Measurements from ENCODE around the gene MEP1B. TPM values are rescaled to one million over a fixed set of nuclear protein-coding genes. Genes with fewer than 3 reads are reported as not detected.
A peak's percentile ranks its signal among the peaks of the same experiment; 100 is the strongest.
"Not testable (repeated sequence)": the region's sequence is repeated elsewhere in the genome, so short reads cannot be mapped to it uniquely, and the experiment has no call there.

MEP1B gene
- polyA plus RNA-seq, 4 donors = 0.47 to 102 (median 57.2) TPM

DNA sequence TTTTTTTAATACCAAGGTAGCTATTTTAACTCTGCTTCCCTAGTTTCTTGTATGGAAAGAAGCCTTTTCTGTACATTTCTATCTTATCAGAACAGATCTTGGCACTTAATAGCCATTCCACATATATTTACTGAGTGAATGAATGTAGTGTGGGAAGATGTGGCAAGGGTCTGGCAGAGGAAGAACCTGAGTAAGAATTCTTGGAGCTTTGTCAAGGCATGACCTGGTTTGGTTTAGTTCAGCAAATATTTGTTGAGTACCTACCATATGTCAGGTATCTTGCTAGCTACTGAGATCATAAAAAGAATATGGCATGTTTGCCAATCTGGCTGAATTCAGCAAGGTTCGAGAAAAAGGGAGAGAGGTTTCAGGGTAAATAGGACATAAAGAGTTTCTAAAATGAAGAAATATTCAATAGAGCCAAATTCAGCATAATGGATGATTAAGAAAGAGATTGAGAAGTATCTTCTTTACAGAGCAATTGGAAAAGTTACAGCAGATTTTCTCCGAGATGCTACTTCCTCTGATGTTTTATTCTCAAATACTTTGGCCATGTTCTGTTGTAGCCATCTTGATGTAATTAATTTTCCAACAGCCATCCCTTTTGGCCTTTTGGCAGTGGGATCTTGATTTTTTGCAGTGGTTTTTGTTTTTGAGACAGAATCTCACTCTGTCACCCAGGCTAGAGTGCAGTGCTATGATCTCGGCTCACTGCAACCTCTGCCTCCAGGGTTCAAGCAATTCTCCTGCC is 21.7 kb upstream of the MEP1B start:
- FAIRE-seq (no peak), DNase-seq (no peak)
- Histone ChIP-seq H3K27ac (ENCODE audit: low read depth in 1 of 3, low read length in 2 of 3) (no peak overlapping the region), H3K27me3 (ENCODE audit: control insufficient read depth in 3 of 3, insufficient read depth in 3 of 3, low read length in 3 of 3) (no peaks in the 10 kb centered on the region), H3K4me3 (ENCODE audit: low read depth in 1 of 3, low read length in 3 of 3) (no peak overlapping the region), H3K9me3 (ENCODE audit: control insufficient read depth in 2 of 2, insufficient read depth in 1 of 2, low read depth in 1 of 2, low read length in 1 of 2) (no peaks in the 10 kb centered on the region), H3K36me3 (ENCODE audit: control insufficient read depth in 3 of 3, insufficient read depth in 2 of 3, low read depth in 1 of 3, low read length in 3 of 3) (no peaks in the 10 kb centered on the region), H3K4me1 (ENCODE audit: control insufficient read depth in 3 of 3, insufficient read depth in 2 of 3, low read depth in 1 of 3, low read length in 2 of 3) (no peaks in the 10 kb centered on the region)
- 78 to 84% (median 83%) methylated on average over 3 of the region's 3 CpGs for WGBS, 3 donors

GRCh38 chr18:32173654-32174053 is 16.2 kb upstream of the MEP1B start:
- WGBS, 3 donors = 73 to 78% (median 76%) methylated on average over 3 of the region's 3 CpGs
- no peaks in the 10 kb centered on the region for H3K27me3 ChIP-seq (ENCODE audit: control insufficient read depth in 3 of 3, insufficient read depth in 3 of 3, low read length in 3 of 3)
- no peaks in the 10 kb centered on the region for H3K36me3 ChIP-seq (ENCODE audit: control insufficient read depth in 3 of 3, insufficient read depth in 2 of 3, low read depth in 1 of 3, low read length in 3 of 3)
- FAIRE-seq (no peak), DNase-seq (no peak)
- H3K9me3 ChIP-seq (ENCODE audit: control insufficient read depth in 2 of 2, insufficient read depth in 1 of 2, low read depth in 1 of 2, low read length in 1 of 2) = no peaks in the 10 kb centered on the region
- H3K27ac ChIP-seq (ENCODE audit: low read depth in 1 of 3, low read length in 2 of 3) = no peak overlapping the region
- no peak overlapping the region for H3K4me3 ChIP-seq (ENCODE audit: low read depth in 1 of 3, low read length in 3 of 3)
- H3K4me1 ChIP-seq (ENCODE audit: control insufficient read depth in 3 of 3, insufficient read depth in 2 of 3, low read depth in 1 of 3, low read length in 2 of 3) = no peaks in the 10 kb centered on the region

- Histone ChIP-seq H3K4me1 (ENCODE audit: control insufficient read depth in 3 of 3, insufficient read depth in 2 of 3, low read depth in 1 of 3, low read length in 2 of 3) (no peaks in the 10 kb centered on the region), H3K36me3 (ENCODE audit: control insufficient read depth in 3 of 3, insufficient read depth in 2 of 3, low read depth in 1 of 3, low read length in 3 of 3) (no peaks in the 10 kb centered on the region), H3K27ac (ENCODE audit: low read depth in 1 of 3, low read length in 2 of 3) (no peak overlapping the region), H3K4me3 (ENCODE audit: low read depth in 1 of 3, low read length in 3 of 3) (no peak overlapping the region), H3K9me3 (ENCODE audit: control insufficient read depth in 2 of 2, insufficient read depth in 1 of 2, low read depth in 1 of 2, low read length in 1 of 2) (no peaks in the 10 kb centered on the region), H3K27me3 (ENCODE audit: control insufficient read depth in 3 of 3, insufficient read depth in 3 of 3, low read length in 3 of 3) (no peaks in the 10 kb centered on the region)
- 86 to 95% (median 94%) methylated on average over 7 of the region's 7 CpGs for WGBS, 3 donors
- FAIRE-seq (no peak), DNase-seq (no peak)
Measured at GRCh38 chr18:32174719-32175118, 15.1 kb upstream of the MEP1B start.

GRCh38 chr18:32175265-32175664 is 14.6 kb upstream of the MEP1B start:
- WGBS, 3 donors = 75 to 100% (median 94%) methylated on average over 1 of the region's 1 CpG
- FAIRE-seq (peak; percentile 23), DNase-seq (no peak)
- Histone ChIP-seq H3K9me3 (ENCODE audit: control insufficient read depth in 2 of 2, insufficient read depth in 1 of 2, low read depth in 1 of 2, low read length in 1 of 2) (no peaks in the 10 kb centered on the region), H3K4me1 (ENCODE audit: control insufficient read depth in 3 of 3, insufficient read depth in 2 of 3, low read depth in 1 of 3, low read length in 2 of 3) (no peaks in the 10 kb centered on the region), H3K27me3 (ENCODE audit: control insufficient read depth in 3 of 3, insufficient read depth in 3 of 3, low read length in 3 of 3) (no peaks in the 10 kb centered on the region), H3K4me3 (ENCODE audit: low read depth in 1 of 3, low read length in 3 of 3) (no peak overlapping the region), H3K36me3 (ENCODE audit: control insufficient read depth in 3 of 3, insufficient read depth in 2 of 3, low read depth in 1 of 3, low read length in 3 of 3) (no peaks in the 10 kb centered on the region), H3K27ac (ENCODE audit: low read depth in 1 of 3, low read length in 2 of 3) (no peak overlapping the region)

- not testable (repeated sequence) for H3K4me1 ChIP-seq (ENCODE audit: control insufficient read depth in 3 of 3, insufficient read depth in 2 of 3, low read depth in 1 of 3, low read length in 2 of 3); H3K27me3 ChIP-seq (ENCODE audit: control insufficient read depth in 3 of 3, insufficient read depth in 3 of 3, low read length in 3 of 3); H3K4me3 ChIP-seq (ENCODE audit: low read depth in 1 of 3, low read length in 3 of 3); DNase-seq; FAIRE-seq; H3K9me3 ChIP-seq (ENCODE audit: control insufficient read depth in 2 of 2, insufficient read depth in 1 of 2, low read depth in 1 of 2, low read length in 1 of 2); H3K36me3 ChIP-seq (ENCODE audit: control insufficient read depth in 3 of 3, insufficient read depth in 2 of 3, low read depth in 1 of 3, low read length in 3 of 3); H3K27ac ChIP-seq (ENCODE audit: low read depth in 1 of 3, low read length in 2 of 3)
- 89 to 97% (median 94%) methylated on average over 1 of the region's 1 CpG for WGBS, 3 donors
Measured at GRCh38 chr18:32176745-32177144, 13.1 kb upstream of the MEP1B start.

GRCh38 chr18:32177530-32177929 is 12.3 kb upstream of the MEP1B start:
- DNase-seq = no peak
- no peaks in the 10 kb centered on the region for H3K36me3 ChIP-seq (ENCODE audit: control insufficient read depth in 3 of 3, insufficient read depth in 2 of 3, low read depth in 1 of 3, low read length in 3 of 3)
- no peaks in the 10 kb centered on the region for H3K4me1 ChIP-seq (ENCODE audit: control insufficient read depth in 3 of 3, insufficient read depth in 2 of 3, low read depth in 1 of 3, low read length in 2 of 3)
- no peak overlapping the region for H3K4me3 ChIP-seq (ENCODE audit: low read depth in 1 of 3, low read length in 3 of 3)
- H3K27ac ChIP-seq (ENCODE audit: low read depth in 1 of 3, low read length in 2 of 3) = no peak overlapping the region
- FAIRE-seq = no peak
- WGBS, 3 donors = 67 to 80% (median 71%) methylated on average over 3 of the region's 3 CpGs
- no peaks in the 10 kb centered on the region for H3K9me3 ChIP-seq (ENCODE audit: control insufficient read depth in 2 of 2, insufficient read depth in 1 of 2, low read depth in 1 of 2, low read length in 1 of 2)
- no peaks in the 10 kb centered on the region for H3K27me3 ChIP-seq (ENCODE audit: control insufficient read depth in 3 of 3, insufficient read depth in 3 of 3, low read length in 3 of 3)

- Histone ChIP-seq H3K36me3 (ENCODE audit: control insufficient read depth in 3 of 3, insufficient read depth in 2 of 3, low read depth in 1 of 3, low read length in 3 of 3) (no peaks in the 10 kb centered on the region), H3K27me3 (ENCODE audit: control insufficient read depth in 3 of 3, insufficient read depth in 3 of 3, low read length in 3 of 3) (no peaks in the 10 kb centered on the region), H3K9me3 (ENCODE audit: control insufficient read depth in 2 of 2, insufficient read depth in 1 of 2, low read depth in 1 of 2, low read length in 1 of 2) (peaks cover 0 to 9% of the 10 kb centered on the region in 2 donors), H3K27ac (ENCODE audit: low read depth in 1 of 3, low read length in 2 of 3) (no peak overlapping the region), H3K4me3 (ENCODE audit: low read depth in 1 of 3, low read length in 3 of 3) (no peak overlapping the region), H3K4me1 (ENCODE audit: control insufficient read depth in 3 of 3, insufficient read depth in 2 of 3, low read depth in 1 of 3, low read length in 2 of 3) (no peaks in the 10 kb centered on the region)
- FAIRE-seq (no peak), DNase-seq (no peak)
Measured at GRCh38 chr18:32183503-32183902, 6.3 kb upstream of the MEP1B start.

DNA sequence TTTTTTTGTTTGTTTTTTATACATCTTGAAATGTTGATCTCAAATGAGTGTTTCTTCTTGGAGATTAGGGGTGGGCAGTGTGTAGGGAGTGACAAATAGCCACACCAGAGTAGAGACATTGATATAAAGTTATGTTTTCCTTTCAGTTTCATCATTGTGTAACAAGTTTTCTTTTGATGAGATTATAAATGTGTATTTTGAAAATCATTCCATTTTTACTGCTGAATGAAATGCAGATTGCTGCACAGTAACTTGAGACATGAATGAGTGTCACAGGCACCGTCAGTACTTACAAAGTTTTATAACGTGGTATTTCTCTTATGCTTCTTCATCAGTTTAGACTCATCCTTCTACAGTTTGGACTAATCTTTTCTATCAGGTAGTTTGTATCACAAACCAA is 370 bp downstream of the MEP1B start:
- 18 to 56% (median 23%) methylated on average over 2 of the region's 2 CpGs for WGBS, 3 donors
- H3K9me3 ChIP-seq (ENCODE audit: control insufficient read depth in 2 of 2, insufficient read depth in 1 of 2, low read depth in 1 of 2, low read length in 1 of 2) = no peaks in the 10 kb centered on the region
- H3K27me3 ChIP-seq (ENCODE audit: control insufficient read depth in 3 of 3, insufficient read depth in 3 of 3, low read length in 3 of 3) = no peaks in the 10 kb centered on the region
- H3K4me3 ChIP-seq (ENCODE audit: low read depth in 1 of 3, low read length in 3 of 3) = peak overlapping the region in 1 of 3 donors; percentile 53
- H3K4me1 ChIP-seq (ENCODE audit: control insufficient read depth in 3 of 3, insufficient read depth in 2 of 3, low read depth in 1 of 3, low read length in 2 of 3) = no peaks in the 10 kb centered on the region
- H3K36me3 ChIP-seq (ENCODE audit: control insufficient read depth in 3 of 3, insufficient read depth in 2 of 3, low read depth in 1 of 3, low read length in 3 of 3) = peaks cover 0 to 6% (median 0%) of the 10 kb centered on the region in 3 donors
- H3K27ac ChIP-seq (ENCODE audit: low read depth in 1 of 3, low read length in 2 of 3) = peak overlapping the region in 1 of 3 donors; percentile 41
- FAIRE-seq (no peak), DNase-seq (no peak)

All from small intestine (tissue), 7 donors.